BLaER1 (cell line): ENCODE measurements around the gene KCNK13.
"Not testable (repeated sequence)": the region's sequence is repeated elsewhere in the genome, so short reads cannot be mapped to it uniquely, and the experiment has no call there.

Source experiments
- H3K27ac ChIP-seq: shearing (Covaris generic); formaldehyde crosslinking; 2 replicates; pipeline ENCODE4 v1.8.1; 2022
- H3K27me3 ChIP-seq: shearing (Covaris generic); formaldehyde crosslinking; 2 replicates; pipeline ENCODE4 v1.8.1; 2022
- H3K36me3 ChIP-seq: shearing (Covaris generic); formaldehyde crosslinking; 2 replicates; pipeline ENCODE4 v1.8.1; 2022
- H3K4me1 ChIP-seq: shearing (Covaris generic); formaldehyde crosslinking; 2 replicates; pipeline ENCODE4 v1.8.1; 2022
- H3K4me2 ChIP-seq: shearing (Covaris generic); formaldehyde crosslinking; 2 replicates; pipeline ENCODE4 v1.8.1; 2022
- H3K4me3 ChIP-seq: shearing (Covaris generic); formaldehyde crosslinking; 2 replicates; pipeline ENCODE4 v1.8.1; 2022
- H3K9ac ChIP-seq: shearing (Covaris generic); formaldehyde crosslinking; 2 replicates; pipeline ENCODE4 v1.8.1; 2022
- H3K9me3 ChIP-seq: shearing (Covaris generic); formaldehyde crosslinking; 2 replicates; pipeline ENCODE4 v1.8.1; 2022
- H4K20me1 ChIP-seq: shearing (Covaris generic); formaldehyde crosslinking; 2 replicates; pipeline ENCODE4 v1.8.1; 2022
- Cebpa-rat ChIP-seq: shearing (Covaris generic); IDR thresholded peaks from 2 replicates; pipeline ENCODE4 v1.8.1; 2022

Gene KCNK13

DNA sequence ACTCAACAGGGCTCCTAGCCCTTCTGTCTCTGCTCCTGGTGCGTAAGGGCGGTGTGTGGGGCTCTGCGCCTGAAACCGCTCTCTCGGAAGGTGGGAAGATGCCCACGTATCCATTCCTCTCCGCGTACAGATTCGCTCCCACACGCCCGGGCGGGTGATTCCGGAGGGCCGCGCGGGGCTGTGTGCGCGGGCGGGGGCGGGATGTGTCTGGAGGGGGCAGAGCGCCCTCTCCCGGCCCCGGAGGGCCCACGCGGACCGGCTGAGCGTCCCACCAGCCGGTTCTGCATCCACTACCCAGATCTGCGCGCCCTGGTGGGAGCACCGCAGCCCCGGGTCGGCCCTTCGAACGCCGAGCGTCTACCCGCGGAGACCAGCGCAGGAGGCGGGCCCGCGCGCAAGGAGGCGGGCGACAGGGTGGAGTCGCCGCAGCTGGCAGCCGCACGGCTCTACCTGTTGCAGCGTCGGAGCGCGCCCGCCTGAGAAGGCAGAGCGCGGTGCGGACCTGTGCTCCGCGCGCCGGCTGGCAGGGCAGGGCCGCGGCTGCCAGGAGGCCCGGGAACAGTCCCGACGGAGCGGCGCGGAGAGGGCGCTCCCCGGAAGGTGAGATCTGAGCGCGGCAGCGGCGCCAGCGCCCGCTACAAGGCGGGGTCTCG is 1.4 kb upstream of the KCNK13 start:
- no peak for TF ChIP-seq Cebpa-rat
- peak overlapping the region; percentile 54 for H3K4me2 ChIP-seq

GRCh38 chr14:90060965-90061684 is 669 bp upstream of the KCNK13 start:
- Histone ChIP-seq H3K36me3 (no peaks in the 10 kb centered on the region), H4K20me1 (peaks cover 20% of the 10 kb centered on the region; the same call in 1 of the 2 replicates), H3K9ac (no peak overlapping the region), H3K4me1 (peaks cover 14% of the 10 kb centered on the region), H3K4me2 (peak overlapping the region; percentile 54), H3K9me3 (peaks cover 46% of the 10 kb centered on the region), H3K27ac (no peak overlapping the region), H3K4me3 (peak overlapping the region; percentile 62), H3K27me3 (peaks cover 69% of the 10 kb centered on the region)
- TF ChIP-seq Cebpa-rat = no peak

More for the DNA sequence above, 1.4 kb upstream of the KCNK13 start:
- Histone ChIP-seq H4K20me1 (peaks cover 20% of the 10 kb centered on the region; the same call in 1 of the 2 replicates), H3K36me3 (no peaks in the 10 kb centered on the region), H3K4me1 (peaks cover 14% of the 10 kb centered on the region), H3K4me3 (peak overlapping the region; percentile 62), H3K9me3 (peaks cover 46% of the 10 kb centered on the region), H3K9ac (no peak overlapping the region), H3K27me3 (peaks cover 67% of the 10 kb centered on the region), H3K27ac (no peak overlapping the region)

- no peaks in the 10 kb centered on the region for H3K36me3 ChIP-seq
- H3K4me3 ChIP-seq = peak overlapping the region; percentile 51
- H3K4me2 ChIP-seq = peak overlapping the region; percentile 61
- H3K27ac ChIP-seq = no peak overlapping the region
- no peak overlapping the region for H3K9ac ChIP-seq
- peaks cover 14% of the 10 kb centered on the region for H3K4me1 ChIP-seq
- peaks cover 20% of the 10 kb centered on the region; the same call in 1 of the 2 replicates for H4K20me1 ChIP-seq
- H3K27me3 ChIP-seq = peaks cover 69% of the 10 kb centered on the region
- TF ChIP-seq Cebpa-rat = no peak
- H3K9me3 ChIP-seq = peaks cover 46% of the 10 kb centered on the region
These were observed 467 bp downstream of the KCNK13 start for GRCh38 chr14:90062127-90062794.

GRCh38 chr14:90062822-90063539 is 1.2 kb downstream of the KCNK13 start:
- no peak for TF ChIP-seq Cebpa-rat
- Histone ChIP-seq H3K27me3 (peaks cover 69% of the 10 kb centered on the region), H4K20me1 (peaks cover 20% of the 10 kb centered on the region; the same call in 1 of the 2 replicates), H3K36me3 (no peaks in the 10 kb centered on the region), H3K4me2 (no peak overlapping the region), H3K9ac (no peak overlapping the region), H3K9me3 (peaks cover 46% of the 10 kb centered on the region), H3K4me3 (peak overlapping the region; percentile 51; the same call in 1 of the 2 replicates), H3K4me1 (peaks cover 14% of the 10 kb centered on the region), H3K27ac (no peak overlapping the region)

DNA sequence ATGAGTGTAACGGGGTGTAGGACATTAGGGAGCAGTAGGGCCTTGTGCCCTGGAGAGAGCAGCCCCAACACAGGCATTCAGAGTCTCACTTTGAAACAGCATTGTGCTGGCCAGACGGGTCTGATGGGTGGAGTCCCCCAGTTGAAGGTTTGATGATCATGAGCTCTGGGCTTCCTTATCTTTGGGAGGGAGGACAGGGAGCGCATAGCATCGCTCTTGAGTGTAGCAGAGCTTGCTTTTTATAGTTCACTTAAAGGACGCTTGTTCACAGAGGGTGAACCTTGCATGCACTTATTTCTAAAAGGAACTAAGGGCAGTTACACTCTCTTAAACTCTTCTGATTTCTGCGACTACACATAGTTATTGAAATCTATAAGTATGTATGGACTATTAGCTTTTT is 10.6 kb downstream of the KCNK13 start:
- Histone ChIP-seq H3K4me1 (no peaks in the 10 kb centered on the region), H4K20me1 (no peaks in the 10 kb centered on the region), H3K27ac (no peak overlapping the region)

GRCh38 chr14:90079576-90079975 is 17.8 kb downstream of the KCNK13 start:
- H3K27me3 ChIP-seq = no peaks in the 10 kb centered on the region
- TF ChIP-seq Cebpa-rat = no peak

More for the DNA sequence above, 10.6 kb downstream of the KCNK13 start:
- Histone ChIP-seq H3K27me3 (no peaks in the 10 kb centered on the region), H3K9me3 (no peaks in the 10 kb centered on the region), H3K9ac (no peak overlapping the region), H3K4me3 (no peak overlapping the region), H3K36me3 (no peaks in the 10 kb centered on the region), H3K4me2 (no peak overlapping the region)
- TF ChIP-seq Cebpa-rat = no peak

GRCh38 chr14:90087433-90087832 is 25.6 kb downstream of the KCNK13 start:
- Histone ChIP-seq H3K9me3 (peaks cover 18% of the 10 kb centered on the region), H3K27me3 (no peaks in the 10 kb centered on the region), H4K20me1 (no peaks in the 10 kb centered on the region), H3K36me3 (no peaks in the 10 kb centered on the region), H3K4me2 (no peak overlapping the region), H3K4me3 (no peak overlapping the region), H3K4me1 (no peaks in the 10 kb centered on the region), H3K9ac (no peak overlapping the region), H3K27ac (no peak overlapping the region)
- no peak for TF ChIP-seq Cebpa-rat

More at GRCh38 chr14:90079576-90079975, 17.8 kb downstream of the KCNK13 start:
- H3K36me3 ChIP-seq = no peaks in the 10 kb centered on the region
- H4K20me1 ChIP-seq = no peaks in the 10 kb centered on the region
- H3K4me3 ChIP-seq = no peak overlapping the region
- no peak overlapping the region for H3K27ac ChIP-seq
- no peaks in the 10 kb centered on the region for H3K9me3 ChIP-seq
- H3K9ac ChIP-seq = no peak overlapping the region
- no peak overlapping the region for H3K4me2 ChIP-seq
- no peaks in the 10 kb centered on the region for H3K4me1 ChIP-seq

- Histone ChIP-seq H3K9ac (no peak overlapping the region), H4K20me1 (no peaks in the 10 kb centered on the region), H3K27ac (no peak overlapping the region), H3K9me3 (peaks cover 18% of the 10 kb centered on the region), H3K4me2 (no peak overlapping the region), H3K27me3 (no peaks in the 10 kb centered on the region), H3K4me3 (no peak overlapping the region), H3K4me1 (no peaks in the 10 kb centered on the region), H3K36me3 (no peaks in the 10 kb centered on the region)
- TF ChIP-seq Cebpa-rat = no peak
These were observed 26.4 kb downstream of the KCNK13 start for GRCh38 chr14:90088176-90088575.

GRCh38 chr14:90089486-90089885 is 27.7 kb downstream of the KCNK13 start:
- H3K9me3 ChIP-seq = peaks cover 18% of the 10 kb centered on the region
- H4K20me1 ChIP-seq, H3K27me3 ChIP-seq, H3K4me3 ChIP-seq, H3K4me2 ChIP-seq, H3K4me1 ChIP-seq, H3K36me3 ChIP-seq, H3K9ac ChIP-seq, H3K27ac ChIP-seq: not testable (repeated sequence)
